ENCODE results near the gene AOPEP. TPM values are rescaled to one million over a fixed set of nuclear protein-coding genes. Genes with fewer than 3 reads are reported as not detected.

The AOPEP gene
- total and polyA plus RNA-seq, 2 donors (not counting 1 experiment from before 2014, with no cell fraction given): 66.1 to 94.1 TPM

- H3K9ac ChIP-seq (ENCODE audit: insufficient read depth, low read length): no peak overlapping the region
- H3K9me3 ChIP-seq (ENCODE audit: control insufficient read depth, insufficient read depth, low read depth, low read length): no peaks in the 10 kb centered on the region
- H2AFZ ChIP-seq (ENCODE audit: low read length): no peak overlapping the region
- H4K20me1 ChIP-seq (ENCODE audit: control insufficient read depth, extremely low read depth, insufficient read depth, low read length): no peaks in the 10 kb centered on the region
- H3K27ac ChIP-seq (ENCODE audit: insufficient read depth, low read length): no peak overlapping the region
- no peak overlapping the region for H3K4me2 ChIP-seq (ENCODE audit: extremely low read depth, insufficient read depth, low read length)
- DNase-seq (ENCODE audit: low read depth in 2 of 2): no peak
- H3K36me3 ChIP-seq (ENCODE audit: control insufficient read depth, insufficient read depth, low read length): no peaks in the 10 kb centered on the region
- no peaks in the 10 kb centered on the region for H3K79me2 ChIP-seq (ENCODE audit: control insufficient read depth, insufficient read depth, low read length)
- TF ChIP-seq EZH2 (IDR thresholded peaks at IDR 0.05; ENCODE audit: low read length, missing control alignments): no peak
- TF ChIP-seq, protein P1, sequence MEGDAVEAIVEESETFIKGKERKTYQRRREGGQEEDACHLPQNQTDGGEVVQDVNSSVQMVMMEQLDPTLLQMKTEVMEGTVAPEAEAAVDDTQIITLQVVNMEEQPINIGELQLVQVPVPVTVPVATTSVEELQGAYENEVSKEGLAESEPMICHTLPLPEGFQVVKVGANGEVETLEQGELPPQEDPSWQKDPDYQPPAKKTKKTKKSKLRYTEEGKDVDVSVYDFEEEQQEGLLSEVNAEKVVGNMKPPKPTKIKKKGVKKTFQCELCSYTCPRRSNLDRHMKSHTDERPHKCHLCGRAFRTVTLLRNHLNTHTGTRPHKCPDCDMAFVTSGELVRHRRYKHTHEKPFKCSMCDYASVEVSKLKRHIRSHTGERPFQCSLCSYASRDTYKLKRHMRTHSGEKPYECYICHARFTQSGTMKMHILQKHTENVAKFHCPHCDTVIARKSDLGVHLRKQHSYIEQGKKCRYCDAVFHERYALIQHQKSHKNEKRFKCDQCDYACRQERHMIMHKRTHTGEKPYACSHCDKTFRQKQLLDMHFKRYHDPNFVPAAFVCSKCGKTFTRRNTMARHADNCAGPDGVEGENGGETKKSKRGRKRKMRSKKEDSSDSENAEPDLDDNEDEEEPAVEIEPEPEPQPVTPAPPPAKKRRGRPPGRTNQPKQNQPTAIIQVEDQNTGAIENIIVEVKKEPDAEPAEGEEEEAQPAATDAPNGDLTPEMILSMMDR (conservative IDR thresholded peaks at IDR 0.05 in 1 of 2, IDR thresholded peaks at IDR 0.05 in 1 of 2; ENCODE audit: low read depth in 1 of 2, low read length in 2 of 2): no peak
- H3K4me3 ChIP-seq (replicated peaks in 1 of 4; ENCODE audit: control extremely low read depth in 1 of 4, insufficient read depth in 1 of 4, low read depth in 3 of 4, low read length in 4 of 4): no peak overlapping the region
- no peaks in the 10 kb centered on the region for H3K4me1 ChIP-seq (ENCODE audit: control insufficient read depth, extremely low read depth, insufficient read depth, low read length)
- H3K27me3 ChIP-seq (ENCODE audit: control insufficient read depth, insufficient read depth, low read length): no peaks in the 10 kb centered on the region
Measured at GRCh38 chr9:94696545-94696944, 30.0 kb upstream of the AOPEP start.

GRCh38 chr9:94697972-94698581, 28.4 kb upstream of the AOPEP start:
- Histone ChIP-seq H3K79me2 (ENCODE audit: control insufficient read depth, insufficient read depth, low read length) (no peaks in the 10 kb centered on the region), H2AFZ (ENCODE audit: low read length) (no peak overlapping the region), H3K36me3 (ENCODE audit: control insufficient read depth, insufficient read depth, low read length) (no peaks in the 10 kb centered on the region), H3K4me2 (ENCODE audit: extremely low read depth, insufficient read depth, low read length) (no peak overlapping the region), H3K27ac (ENCODE audit: insufficient read depth, low read length) (no peak overlapping the region), H3K4me1 (ENCODE audit: control insufficient read depth, extremely low read depth, insufficient read depth, low read length) (no peaks in the 10 kb centered on the region), H3K9ac (ENCODE audit: insufficient read depth, low read length) (no peak overlapping the region), H4K20me1 (ENCODE audit: control insufficient read depth, extremely low read depth, insufficient read depth, low read length) (no peaks in the 10 kb centered on the region), H3K9me3 (ENCODE audit: control insufficient read depth, insufficient read depth, low read depth, low read length) (no peaks in the 10 kb centered on the region), H3K27me3 (ENCODE audit: control insufficient read depth, insufficient read depth, low read length) (no peaks in the 10 kb centered on the region), H3K4me3 (replicated peaks in 1 of 4; ENCODE audit: control extremely low read depth in 1 of 4, insufficient read depth in 1 of 4, low read depth in 3 of 4, low read length in 4 of 4) (no peak overlapping the region)
- no peak for TF ChIP-seq EZH2 (IDR thresholded peaks at IDR 0.05; ENCODE audit: low read length, missing control alignments)
- TF ChIP-seq, protein P1 (conservative IDR thresholded peaks at IDR 0.05 in 1 of 2, IDR thresholded peaks at IDR 0.05 in 1 of 2; ENCODE audit: low read depth in 1 of 2, low read length in 2 of 2): no peak
- DNase-seq (ENCODE audit: low read depth in 2 of 2): peak; percentile 13 to 70

GRCh38 chr9:94699715-94700373, 26.7 kb upstream of the AOPEP start:
- no peaks in the 10 kb centered on the region for H3K79me2 ChIP-seq (ENCODE audit: control insufficient read depth, insufficient read depth, low read length)
- H3K4me3 ChIP-seq (replicated peaks in 1 of 4; ENCODE audit: control extremely low read depth in 1 of 4, insufficient read depth in 1 of 4, low read depth in 3 of 4, low read length in 4 of 4): no peak overlapping the region
- no peak overlapping the region for H2AFZ ChIP-seq (ENCODE audit: low read length)
- H3K36me3 ChIP-seq (ENCODE audit: control insufficient read depth, insufficient read depth, low read length): no peaks in the 10 kb centered on the region
- no peaks in the 10 kb centered on the region for H3K4me1 ChIP-seq (ENCODE audit: control insufficient read depth, extremely low read depth, insufficient read depth, low read length)
- no peaks in the 10 kb centered on the region for H4K20me1 ChIP-seq (ENCODE audit: control insufficient read depth, extremely low read depth, insufficient read depth, low read length)
- no peak for DNase-seq (ENCODE audit: low read depth in 2 of 2)
- H3K9me3 ChIP-seq (ENCODE audit: control insufficient read depth, insufficient read depth, low read depth, low read length): no peaks in the 10 kb centered on the region
- H3K9ac ChIP-seq (ENCODE audit: insufficient read depth, low read length): no peak overlapping the region
- TF ChIP-seq, protein P1 (conservative IDR thresholded peaks at IDR 0.05 in 1 of 2, IDR thresholded peaks at IDR 0.05 in 1 of 2; ENCODE audit: low read depth in 1 of 2, low read length in 2 of 2): no peak
- TF ChIP-seq EZH2 (IDR thresholded peaks at IDR 0.05; ENCODE audit: low read length, missing control alignments): no peak
- H3K4me2 ChIP-seq (ENCODE audit: extremely low read depth, insufficient read depth, low read length): no peak overlapping the region
- no peak overlapping the region for H3K27ac ChIP-seq (ENCODE audit: insufficient read depth, low read length)
- no peaks in the 10 kb centered on the region for H3K27me3 ChIP-seq (ENCODE audit: control insufficient read depth, insufficient read depth, low read length)
